ENCODE data around the gene TRIM9. TPM values are rescaled to one million over a fixed set of nuclear protein-coding genes. Genes with fewer than 3 reads are reported as not detected.
A peak's percentile ranks its signal among the peaks of the same experiment; 100 is the strongest.

Gene TRIM9
- total RNA-seq, 2 donors from 2014 or later, result 0.78 to 9.2 TPM

DNA sequence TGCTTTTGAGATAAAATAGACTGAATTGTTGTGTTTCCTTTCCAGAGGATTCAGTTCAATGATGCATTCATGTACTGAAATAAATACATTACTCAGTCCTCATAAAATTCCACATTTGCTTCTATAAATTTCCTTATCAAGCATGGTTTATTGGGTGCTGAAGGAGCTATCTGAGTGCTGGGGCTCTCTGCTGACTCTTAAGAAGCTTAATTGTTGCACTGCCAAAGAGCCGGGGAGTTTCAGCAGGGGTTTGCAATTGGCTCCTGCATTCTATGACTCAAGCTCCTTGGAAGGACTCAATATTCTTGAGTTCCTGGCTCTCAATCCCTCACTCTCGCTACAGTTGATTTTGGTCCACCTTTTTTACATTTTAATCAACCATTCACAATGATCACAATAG, 80.8 kb downstream of the TRIM9 start:
- H3K27me3 ChIP-seq, result no peaks in the 10 kb centered on the region
- ATAC-seq, result no peak
- TF ChIP-seq POLR2A (IDR thresholded peaks at IDR 0.05) (no peak), CTCF (IDR thresholded peaks at IDR 0.05) (no peak)
- DNase-seq, result no peak
- no peaks in the 10 kb centered on the region for H3K4me1 ChIP-seq
- no peaks in the 10 kb centered on the region for H3K36me3 ChIP-seq (replicated peaks in 1 of 2; ENCODE audit: insufficient read depth in 1 of 2, low read depth in 2 of 2)
- no peaks in the 10 kb centered on the region for H3K9me3 ChIP-seq
- intact Hi-C loops (cut with DNase I), result no loop called here
- H3K4me3 ChIP-seq, result no peak overlapping the region
- WGBS, 2 donors, result 85 to 95% methylated on average over 2 of the region's 2 CpGs
- H3K27ac ChIP-seq, result no peak overlapping the region

- Histone ChIP-seq H3K27me3 (no peaks in the 10 kb centered on the region), H3K36me3 (replicated peaks in 1 of 2; ENCODE audit: insufficient read depth in 1 of 2, low read depth in 2 of 2) (no peaks in the 10 kb centered on the region), H3K27ac (no peak overlapping the region), H3K4me1 (no peaks in the 10 kb centered on the region), H3K4me3 (no peak overlapping the region), H3K9me3 (no peaks in the 10 kb centered on the region)
- WGBS, 2 donors, result 75 to 83% methylated on average over 3 of the region's 3 CpGs
- TF ChIP-seq CTCF (IDR thresholded peaks at IDR 0.05) (no peak), POLR2A (IDR thresholded peaks at IDR 0.05) (no peak)
- intact Hi-C loops (cut with DNase I), result no loop called here
- ATAC-seq (no peak), DNase-seq (no peak)
These were observed 82.8 kb downstream of the TRIM9 start for GRCh38 chr14:51012055-51012454.

- Histone ChIP-seq H3K36me3 (replicated peaks in 1 of 2; ENCODE audit: insufficient read depth in 1 of 2, low read depth in 2 of 2) (no peaks in the 10 kb centered on the region), H3K4me3 (no peak overlapping the region), H3K27ac (no peak overlapping the region), H3K27me3 (no peaks in the 10 kb centered on the region), H3K9me3 (no peaks in the 10 kb centered on the region), H3K4me1 (peaks cover 13% of the 10 kb centered on the region)
- TF ChIP-seq CTCF (IDR thresholded peaks at IDR 0.05), result no peak
- TF ChIP-seq POLR2A (IDR thresholded peaks at IDR 0.05), result no peak
- DNase-seq (no peak), ATAC-seq (no peak)
- intact Hi-C loops (cut with DNase I), result no loop called here
These were observed 86.5 kb downstream of the TRIM9 start for GRCh38 chr14:51008446-51008845.

- Histone ChIP-seq H3K4me1 (peaks cover 13% of the 10 kb centered on the region), H3K27ac (no peak overlapping the region), H3K9me3 (no peaks in the 10 kb centered on the region), H3K4me3 (no peak overlapping the region), H3K27me3 (no peaks in the 10 kb centered on the region), H3K36me3 (replicated peaks in 1 of 2; ENCODE audit: insufficient read depth in 1 of 2, low read depth in 2 of 2) (no peaks in the 10 kb centered on the region)
- DNase-seq (peak in 1 of 4 donors; percentile 11), ATAC-seq (peak; percentile 12)
- TF ChIP-seq CTCF (IDR thresholded peaks at IDR 0.05) (no peak), POLR2A (IDR thresholded peaks at IDR 0.05) (no peak)
- WGBS, 2 donors, result 71 to 76% methylated on average over 4 of the region's 4 CpGs
- intact Hi-C loops (cut with DNase I), result no loop called here
These were observed 88.1 kb downstream of the TRIM9 start for GRCh38 chr14:51006781-51007211.

- TF ChIP-seq CTCF (IDR thresholded peaks at IDR 0.05), result no peak
- no peak for TF ChIP-seq POLR2A (IDR thresholded peaks at IDR 0.05)
- H3K4me3 ChIP-seq, result no peak overlapping the region
- DNase-seq (no peak), ATAC-seq (no peak)
- intact Hi-C loops (cut with DNase I), result no loop called here
- peaks cover 13% of the 10 kb centered on the region for H3K4me1 ChIP-seq
- H3K9me3 ChIP-seq, result no peaks in the 10 kb centered on the region
- no peaks in the 10 kb centered on the region for H3K36me3 ChIP-seq (replicated peaks in 1 of 2; ENCODE audit: insufficient read depth in 1 of 2, low read depth in 2 of 2)
- WGBS, 2 donors, result 49% methylated on average over 2 of the region's 2 CpGs
- no peak overlapping the region for H3K27ac ChIP-seq
- no peaks in the 10 kb centered on the region for H3K27me3 ChIP-seq
These were observed 88.6 kb downstream of the TRIM9 start for GRCh38 chr14:51006324-51006723.
